ENCODE measurements around the gene NAMPT.
"Not testable (repeated sequence)": the region's sequence is repeated elsewhere in the genome, so short reads cannot be mapped to it uniquely, and the experiment has no call there.

The NAMPT gene

DNA sequence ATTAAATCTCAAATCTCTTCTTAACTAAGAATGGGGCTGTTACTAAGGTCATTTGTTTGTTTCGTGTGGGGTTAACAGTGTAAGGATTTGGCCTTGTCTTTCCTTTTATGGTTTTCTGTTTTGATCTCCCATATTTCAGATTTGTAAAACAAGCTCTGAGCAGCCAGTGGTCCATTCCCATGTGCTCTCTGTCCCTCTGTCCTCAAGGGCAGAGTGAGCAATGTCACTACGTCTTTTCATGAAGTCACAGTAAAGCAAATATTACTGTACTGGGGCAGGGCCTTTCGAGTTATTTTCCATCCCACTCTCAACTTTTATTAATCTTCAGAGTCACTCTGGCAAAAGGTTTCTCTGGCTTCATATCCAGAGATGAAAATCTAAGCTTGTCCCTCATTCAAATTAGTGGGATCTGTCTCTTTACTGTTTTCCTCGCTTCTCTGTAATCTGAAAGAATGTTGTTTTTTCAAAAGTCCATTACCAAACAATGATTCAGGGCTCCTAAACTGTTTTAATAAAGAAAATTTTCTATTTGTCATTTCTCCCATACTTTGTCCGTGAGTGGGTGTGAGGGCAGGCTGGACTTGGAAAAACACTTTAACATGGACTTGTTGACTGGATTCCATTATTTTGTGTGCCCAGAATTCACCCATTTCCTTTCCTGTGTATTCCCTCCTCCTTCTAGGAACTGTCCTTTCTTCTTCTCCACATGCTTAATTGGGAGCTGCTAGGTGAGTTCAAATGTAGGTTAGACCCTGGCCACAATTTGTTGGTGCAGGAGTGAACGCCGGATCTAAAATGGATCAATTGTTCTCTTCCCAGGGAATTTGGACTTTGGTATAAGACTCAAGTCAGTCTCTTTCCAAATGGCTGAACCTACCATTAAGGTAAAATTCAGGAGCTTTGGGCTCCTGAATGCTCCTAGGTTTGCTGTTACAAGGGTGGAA is 42.1 kb upstream of the NAMPT start:
- TF ChIP-seq, protein P1, sequence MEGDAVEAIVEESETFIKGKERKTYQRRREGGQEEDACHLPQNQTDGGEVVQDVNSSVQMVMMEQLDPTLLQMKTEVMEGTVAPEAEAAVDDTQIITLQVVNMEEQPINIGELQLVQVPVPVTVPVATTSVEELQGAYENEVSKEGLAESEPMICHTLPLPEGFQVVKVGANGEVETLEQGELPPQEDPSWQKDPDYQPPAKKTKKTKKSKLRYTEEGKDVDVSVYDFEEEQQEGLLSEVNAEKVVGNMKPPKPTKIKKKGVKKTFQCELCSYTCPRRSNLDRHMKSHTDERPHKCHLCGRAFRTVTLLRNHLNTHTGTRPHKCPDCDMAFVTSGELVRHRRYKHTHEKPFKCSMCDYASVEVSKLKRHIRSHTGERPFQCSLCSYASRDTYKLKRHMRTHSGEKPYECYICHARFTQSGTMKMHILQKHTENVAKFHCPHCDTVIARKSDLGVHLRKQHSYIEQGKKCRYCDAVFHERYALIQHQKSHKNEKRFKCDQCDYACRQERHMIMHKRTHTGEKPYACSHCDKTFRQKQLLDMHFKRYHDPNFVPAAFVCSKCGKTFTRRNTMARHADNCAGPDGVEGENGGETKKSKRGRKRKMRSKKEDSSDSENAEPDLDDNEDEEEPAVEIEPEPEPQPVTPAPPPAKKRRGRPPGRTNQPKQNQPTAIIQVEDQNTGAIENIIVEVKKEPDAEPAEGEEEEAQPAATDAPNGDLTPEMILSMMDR (conservative IDR thresholded peaks at IDR 0.05; ENCODE audit: control insufficient read depth, insufficient read depth, low read depth, low read length) = no peak
- no peak overlapping the region for H3K4me3 ChIP-seq (ENCODE audit: control insufficient read depth, low read depth, low read length)
- DNase-seq (ENCODE audit: low read depth) = peak; percentile 23

- H3K4me3 ChIP-seq (ENCODE audit: control insufficient read depth, low read depth, low read length); DNase-seq (ENCODE audit: low read depth): not testable (repeated sequence)
Measured at GRCh38 chr7:106324509-106324908, 39.7 kb upstream of the NAMPT start.

DNA sequence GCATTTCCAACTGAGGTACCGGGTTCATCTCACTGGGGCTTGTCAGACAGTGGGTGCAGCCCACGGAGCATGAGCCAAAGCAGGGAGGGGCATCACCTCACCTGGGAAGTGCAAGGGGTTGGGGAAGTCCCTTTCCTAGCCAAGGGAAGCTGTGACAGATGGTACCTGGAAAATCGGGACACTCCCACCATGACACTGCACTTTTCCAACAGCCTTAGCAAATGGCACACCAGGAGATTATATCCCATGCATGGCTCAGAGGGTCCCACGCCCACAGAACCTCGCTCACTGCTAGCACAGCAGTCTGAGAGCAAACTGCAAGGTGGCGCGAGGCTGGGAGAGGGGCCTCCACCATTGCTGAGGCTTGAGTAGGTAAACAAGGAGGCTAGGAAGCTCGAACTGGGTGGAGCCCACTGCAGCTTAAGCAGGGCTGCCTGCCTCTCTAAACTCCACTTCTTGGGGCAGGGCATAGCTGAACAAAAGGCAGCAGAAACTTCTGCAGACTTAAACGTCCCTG is 35.5 kb upstream of the NAMPT start:
- DNase-seq (ENCODE audit: low read depth); H3K4me3 ChIP-seq (ENCODE audit: control insufficient read depth, low read depth, low read length): not testable (repeated sequence)

DNA sequence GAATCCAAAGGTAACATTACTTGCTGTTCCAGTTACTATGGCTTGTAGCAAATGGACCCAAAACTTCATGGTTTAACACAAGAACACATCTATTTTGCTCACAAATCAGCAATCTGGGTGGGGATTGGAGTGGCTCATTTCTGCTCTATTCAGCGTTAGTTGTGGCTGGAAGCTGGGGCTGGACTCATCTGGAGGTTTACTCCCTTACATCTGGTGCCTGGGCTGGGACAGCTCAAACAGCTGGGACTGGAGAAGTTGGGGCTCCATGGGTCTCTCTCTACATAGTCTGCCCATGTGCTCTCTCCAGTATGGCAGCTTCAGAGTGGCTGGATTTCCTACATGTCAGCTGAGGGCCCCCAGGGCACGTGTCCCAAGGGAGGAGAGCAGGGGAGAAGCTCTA is 33.7 kb upstream of the NAMPT start:
- no peak for DNase-seq (ENCODE audit: low read depth)
- TF ChIP-seq, protein P1 (conservative IDR thresholded peaks at IDR 0.05; ENCODE audit: control insufficient read depth, insufficient read depth, low read depth, low read length) = no peak
- no peak overlapping the region for H3K4me3 ChIP-seq (ENCODE audit: control insufficient read depth, low read depth, low read length)

DNA sequence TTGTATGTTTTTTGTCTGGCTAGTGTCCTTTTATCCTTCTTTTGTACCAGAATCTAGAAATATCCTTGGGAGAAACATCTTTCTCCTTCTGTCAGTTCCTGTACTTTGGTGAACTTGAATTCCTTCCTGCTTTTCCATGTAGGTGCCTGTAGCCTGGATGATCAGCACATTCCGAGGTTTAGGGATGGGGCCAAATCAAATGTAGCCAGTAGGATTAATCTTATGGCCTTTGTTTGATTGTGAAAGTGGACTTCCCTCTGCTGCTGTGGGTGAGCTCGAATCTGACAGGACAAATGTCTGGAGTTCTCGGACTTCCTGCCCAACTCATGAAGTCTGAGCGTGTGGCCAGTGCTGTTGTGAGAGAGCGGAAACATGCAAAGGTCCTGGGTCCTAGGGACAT is 33.2 kb upstream of the NAMPT start:
- DNase-seq (ENCODE audit: low read depth) = peak; percentile 61
- H3K4me3 ChIP-seq (ENCODE audit: control insufficient read depth, low read depth, low read length) = no peak overlapping the region
- TF ChIP-seq, protein P1 (conservative IDR thresholded peaks at IDR 0.05; ENCODE audit: control insufficient read depth, insufficient read depth, low read depth, low read length) = no peak

GRCh38 chr7:106316947-106317346 is 32.2 kb upstream of the NAMPT start:
- TF ChIP-seq, protein P1 (conservative IDR thresholded peaks at IDR 0.05; ENCODE audit: control insufficient read depth, insufficient read depth, low read depth, low read length) = no peak
- H3K4me3 ChIP-seq (ENCODE audit: control insufficient read depth, low read depth, low read length) = no peak overlapping the region
- DNase-seq (ENCODE audit: low read depth) = no peak

- no peak overlapping the region for H3K4me3 ChIP-seq (ENCODE audit: control insufficient read depth, low read depth, low read length)
- TF ChIP-seq, protein P1 (conservative IDR thresholded peaks at IDR 0.05; ENCODE audit: control insufficient read depth, insufficient read depth, low read depth, low read length) = no peak
- no peak for DNase-seq (ENCODE audit: low read depth)
Measured at GRCh38 chr7:106314875-106315274, 30.1 kb upstream of the NAMPT start.

Data from fibroblast of mammary gland (primary cell).